Mucosa of gallbladder (tissue), 1 donor: ENCODE data around the gene JPH4. TPM values are rescaled to one million over a fixed set of nuclear protein-coding genes. Genes with fewer than 3 reads are reported as not detected.
"Not testable (repeated sequence)": the region's sequence is repeated elsewhere in the genome, so short reads cannot be mapped to it uniquely, and the experiment has no call there.

Experiments
- DNase-seq: peaks from one replicate; pipeline ENCODE4 v3.0.0-alpha.2; 2020; ENCODE audit warnings: low spot score
- total RNA-seq: library from RNA; stranded (reverse); gene quantifications from one replicate; pipeline ENCODE4 v1.2.1, GENCODE V29; 2021
- donor health status: DM: no; HTN: no; CAD: no.

JPH4 gene
- total RNA-seq, 1 donor from 2014 or later: 1.2 TPM

GRCh38 chr14:23548351-23549318, 30.0 kb downstream of the JPH4 start:
- DNase-seq: no peak

DNA sequence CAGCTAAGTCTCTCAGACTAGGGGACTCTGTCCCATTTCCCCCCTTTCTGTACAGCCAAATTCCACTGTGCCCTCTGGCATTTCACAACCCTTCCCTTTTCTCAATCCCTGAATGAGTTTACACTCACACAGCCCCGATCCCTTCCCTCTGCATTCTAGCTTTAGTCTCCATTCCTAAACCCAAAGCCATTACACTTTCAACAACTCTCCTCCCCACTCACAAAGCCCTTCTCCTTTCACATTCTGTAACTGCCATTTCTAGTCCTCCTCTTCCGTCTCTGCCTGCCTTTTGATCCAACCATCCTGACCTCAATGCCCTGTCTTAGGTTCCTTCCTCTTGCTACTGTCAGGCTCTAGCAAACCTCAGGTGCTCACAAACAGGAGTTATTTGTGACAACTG, 30.7 kb downstream of the JPH4 start:
- no peak for DNase-seq

- no peak for DNase-seq
Observed at GRCh38 chr14:23546450-23547035, 32.0 kb downstream of the JPH4 start.

DNA sequence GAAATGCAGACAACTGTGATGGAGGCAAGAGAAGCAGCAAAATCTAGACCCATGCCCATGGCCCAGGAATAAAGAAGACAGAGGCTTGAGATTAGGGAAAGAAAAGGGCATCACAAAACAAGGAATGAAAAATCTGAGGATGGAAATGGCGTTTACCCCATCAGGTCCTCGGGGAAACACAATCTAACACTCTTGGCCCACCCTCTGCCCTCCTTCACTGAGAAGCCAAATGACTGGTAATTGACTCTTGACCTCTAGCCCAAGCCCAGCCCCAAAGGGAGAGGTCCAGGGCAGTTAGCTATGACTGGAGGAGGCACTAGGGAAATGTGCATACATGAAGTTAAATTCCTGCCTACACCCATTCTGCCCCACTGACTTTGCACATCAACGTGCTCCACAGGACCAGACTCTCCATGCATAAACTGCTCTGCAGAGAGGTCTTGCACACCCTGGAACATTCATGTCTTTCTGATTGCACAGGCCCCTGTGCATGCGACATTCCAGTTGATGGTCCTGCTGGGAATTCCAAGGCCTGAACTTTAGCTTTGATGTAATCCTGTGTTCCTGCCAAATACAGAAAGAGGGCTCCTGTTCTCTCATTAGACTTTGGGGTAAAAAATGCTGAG, 32.7 kb downstream of the JPH4 start:
- DNase-seq: no peak

DNA sequence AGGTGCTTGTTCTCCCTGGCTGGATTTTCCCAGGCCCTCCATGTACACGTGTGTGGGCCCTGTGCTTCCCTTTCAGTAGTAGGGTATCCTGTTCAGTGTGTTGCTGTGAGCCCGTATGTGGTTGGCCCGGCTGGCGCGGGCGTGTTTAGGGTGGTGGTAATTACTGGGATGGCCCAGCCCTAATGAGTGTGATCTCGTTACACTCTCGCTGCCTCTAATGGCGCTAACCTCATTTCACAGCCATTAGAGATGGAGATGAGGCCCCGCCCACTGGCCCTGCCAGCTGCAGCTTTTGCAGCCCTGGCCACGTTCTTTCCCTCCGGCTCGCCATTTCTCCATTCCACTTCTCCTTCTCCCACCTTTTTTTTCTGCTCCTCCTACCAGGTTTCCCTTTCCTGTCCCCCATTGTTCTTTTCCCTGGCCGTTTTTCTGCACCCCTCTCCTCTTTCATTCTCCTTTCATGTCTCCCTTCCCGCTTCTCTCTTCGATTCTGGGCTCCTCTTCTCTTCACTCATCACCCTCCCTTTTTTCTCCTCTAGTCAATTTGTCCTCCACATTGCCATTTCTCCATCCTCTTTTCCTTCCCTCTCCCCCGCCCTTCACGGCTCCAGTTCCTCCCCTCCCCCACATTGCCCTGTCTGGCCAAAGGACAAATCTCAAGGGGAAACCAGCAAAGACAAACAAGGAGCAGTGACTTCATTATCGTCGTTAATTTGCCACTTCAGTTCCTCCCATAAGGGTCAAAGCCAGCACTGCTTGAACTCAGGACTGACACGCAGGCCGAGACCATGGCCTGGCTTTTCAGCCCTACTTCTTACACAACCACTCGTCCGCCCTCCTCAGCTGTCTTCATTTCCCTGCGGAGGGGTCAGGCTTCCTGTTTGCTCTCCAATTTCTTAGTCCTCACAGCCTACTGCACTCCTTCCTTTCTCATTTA, 33.8 kb downstream of the JPH4 start:
- no peak for DNase-seq

DNA sequence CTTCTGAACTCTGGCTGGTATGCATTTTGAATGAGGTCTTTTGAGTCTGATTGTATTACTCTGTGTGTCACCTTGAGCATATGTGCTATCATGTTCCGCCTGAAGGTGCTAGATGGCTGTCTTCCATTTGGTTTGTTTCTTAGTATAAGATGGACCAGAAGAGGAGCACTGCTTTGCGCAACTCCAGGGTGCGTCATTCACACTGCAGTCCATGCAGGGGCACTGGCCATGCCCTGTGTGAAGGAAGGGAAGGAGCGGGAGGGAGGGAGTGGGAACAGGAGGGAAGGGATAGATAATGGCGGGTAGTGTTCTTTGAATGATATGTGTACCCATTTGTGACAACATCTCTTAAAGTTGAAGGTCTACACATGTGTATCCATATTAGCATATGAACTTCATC, 35.2 kb downstream of the JPH4 start:
- no peak for DNase-seq

GRCh38 chr14:23542261-23542660, 36.3 kb downstream of the JPH4 start:
- DNase-seq: no peak

GRCh38 chr14:23540141-23540469, 38.5 kb downstream of the JPH4 start:
- no peak for DNase-seq

- no peak for DNase-seq
Observed at GRCh38 chr14:23539248-23540140, 39.1 kb downstream of the JPH4 start.

GRCh38 chr14:23538785-23539184, 39.8 kb downstream of the JPH4 start:
- no peak for DNase-seq

DNA sequence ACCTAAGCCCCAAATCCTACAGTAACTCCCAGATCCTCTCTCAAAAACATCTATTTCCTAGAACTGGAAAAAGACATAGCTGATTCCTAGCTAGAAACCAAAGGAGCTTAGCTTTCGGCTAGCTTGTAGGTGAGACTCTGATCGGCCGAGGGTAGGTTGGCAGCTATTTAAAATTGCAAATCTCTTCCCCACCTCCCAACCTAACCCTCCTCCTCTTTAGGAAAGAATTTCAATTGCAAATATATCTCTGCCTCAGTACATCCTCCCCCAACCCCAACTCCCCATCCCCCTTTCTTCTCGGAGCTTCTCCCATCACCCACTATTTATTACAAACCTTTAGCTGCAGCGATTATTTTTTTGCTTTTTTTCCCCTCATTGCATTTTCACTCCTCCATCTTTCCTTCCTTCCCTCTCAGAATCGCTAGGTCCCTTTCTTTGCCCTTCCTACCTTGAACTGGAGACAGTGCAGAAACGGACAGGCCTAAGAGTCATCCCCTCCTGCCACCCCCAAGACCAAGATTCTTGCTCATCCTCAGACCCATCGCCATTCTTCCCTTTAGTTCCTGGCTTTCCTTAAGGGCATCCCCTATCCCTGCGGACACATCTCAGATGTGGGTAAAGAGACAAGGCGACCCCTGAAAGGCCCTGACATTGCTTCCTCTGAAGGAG, 40.4 kb downstream of the JPH4 start:
- DNase-seq: no peak

DNA sequence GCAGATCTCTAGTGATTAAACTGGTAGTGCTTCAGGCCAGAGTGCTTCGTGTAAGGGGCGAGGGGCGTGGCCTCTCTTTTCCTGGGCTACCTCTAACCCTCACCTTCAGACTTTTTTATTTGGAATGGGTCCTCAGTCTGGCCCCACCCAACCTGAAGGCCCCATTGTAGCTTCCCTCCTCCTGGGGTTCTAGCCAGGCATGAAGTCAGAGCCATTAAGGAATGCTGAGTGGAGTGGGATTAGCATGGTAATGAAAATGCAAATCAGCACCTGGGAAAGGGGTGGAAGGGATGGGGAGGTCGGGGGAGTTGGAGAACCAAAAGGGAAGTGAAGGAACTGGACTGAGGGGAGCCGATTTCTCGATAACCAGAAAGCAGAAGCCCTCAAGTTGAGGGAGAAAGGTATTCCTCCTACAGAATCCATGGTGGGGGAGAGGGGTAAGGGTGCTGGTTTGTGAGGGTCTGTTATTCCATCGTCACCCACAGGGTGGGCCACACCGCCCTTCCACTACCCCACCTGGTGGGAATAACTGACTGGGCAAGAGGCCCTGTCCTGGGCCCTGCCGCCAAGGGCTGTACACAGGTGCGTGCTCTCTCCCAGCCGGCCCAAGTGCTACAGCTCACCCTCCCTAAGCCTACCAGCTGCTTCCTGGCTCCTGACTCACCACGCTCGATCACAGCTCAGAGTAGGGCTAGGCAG, 41.1 kb downstream of the JPH4 start:
- no peak for DNase-seq

DNA sequence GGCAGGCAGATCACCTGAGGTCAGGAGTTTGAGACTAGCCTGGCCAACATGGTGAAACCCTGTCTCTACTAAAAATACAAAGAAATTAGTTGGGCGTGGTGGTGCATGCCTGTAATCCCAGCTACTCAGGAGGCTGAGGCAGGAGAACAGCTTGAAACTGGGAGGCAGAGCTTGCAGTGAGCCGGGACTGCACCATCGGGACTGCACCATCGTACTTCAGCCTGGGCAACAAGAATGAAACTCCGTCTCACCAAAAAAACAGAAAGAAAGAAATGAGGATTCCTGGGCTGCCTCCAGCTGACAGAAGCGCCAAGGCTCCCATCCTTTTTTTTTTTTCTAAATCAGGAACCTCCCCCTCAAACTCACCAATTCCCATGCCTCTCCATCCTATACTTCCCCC, 41.7 kb downstream of the JPH4 start:
- DNase-seq: not testable (repeated sequence)

- no peak for DNase-seq
Observed at GRCh38 chr14:23536494-23536893, 42.1 kb downstream of the JPH4 start.

GRCh38 chr14:23535943-23536342, 42.6 kb downstream of the JPH4 start:
- DNase-seq: no peak

- DNase-seq: no peak
Observed at GRCh38 chr14:23533652-23534435, 44.7 kb downstream of the JPH4 start.

DNA sequence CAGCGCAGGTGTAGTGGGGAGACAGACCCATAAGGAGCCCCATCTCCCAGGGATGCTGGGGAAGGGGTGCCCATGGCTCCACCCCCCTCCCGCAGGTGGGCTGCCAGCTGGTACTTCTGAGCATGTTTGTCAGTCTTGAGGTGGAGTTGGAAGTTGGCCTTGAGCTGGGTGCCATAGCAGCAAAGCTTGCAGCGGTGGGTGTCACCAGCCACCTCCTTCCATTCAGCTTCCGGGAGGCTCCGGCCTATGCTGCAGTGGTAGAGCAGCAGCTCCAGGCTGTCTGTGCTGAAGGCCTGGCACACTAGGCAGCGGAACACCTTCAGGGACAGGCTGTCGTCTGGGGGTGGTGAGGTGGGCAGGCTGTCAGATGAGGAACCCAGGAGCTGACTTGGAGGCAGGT, 45.9 kb downstream of the JPH4 start:
- DNase-seq: no peak

DNA sequence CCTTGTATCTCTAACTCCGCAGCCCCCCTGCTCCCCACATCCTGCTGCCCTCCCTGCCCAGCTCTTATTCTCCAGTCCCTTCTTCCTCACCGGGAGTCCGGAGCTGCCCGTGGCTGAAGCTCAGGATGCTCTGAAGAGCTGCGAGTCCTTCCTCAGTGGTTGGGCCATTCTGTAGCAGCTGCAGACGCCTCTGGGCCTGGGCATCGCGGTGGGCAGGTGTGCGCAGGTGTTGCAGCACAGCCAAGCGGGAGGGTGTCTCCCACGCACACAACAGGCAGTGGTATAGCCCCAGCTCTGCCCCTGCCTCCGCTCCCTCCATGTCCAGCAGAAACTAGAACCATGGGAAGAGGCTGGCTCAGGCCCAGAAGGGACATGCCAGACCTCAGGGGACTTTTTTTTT, 47.2 kb downstream of the JPH4 start:
- no peak for DNase-seq
